Keratinocyte (primary cell): ENCODE data around the gene REL. TPM values are rescaled to one million over a fixed set of nuclear protein-coding genes. Genes with fewer than 3 reads are reported as not detected.
A peak's percentile ranks its signal among the peaks of the same experiment; 100 is the strongest.
"Not testable (repeated sequence)": the region's sequence is repeated elsewhere in the genome, so short reads cannot be mapped to it uniquely, and the experiment has no call there.

Experiments
- DNase-seq: peaks from one replicate; pipeline ENCODE4 v3.0.0-alpha.2; 2011; ENCODE audit warnings: low read depth, missing footprints, low spot score
- FAIRE-seq: peaks from 2 replicates; lab custom pipeline; 2011; peaks lifted over from hg19 to GRCh38; lab: Jason Lieb, UNC
- H2AFZ ChIP-seq: 2 replicates; pipeline ENCODE4 v1.6.0; 2012; ENCODE audit warnings: low read length, control low read depth, inconsistent platforms; ENCODE audit not compliant: control insufficient read depth
- H3K27ac ChIP-seq: 2 replicates; pipeline ENCODE4 v1.5.1; 2011; ENCODE audit warnings: low read length; ENCODE audit not compliant: control insufficient read depth, insufficient read depth
- H3K27me3 ChIP-seq: 3 replicates; pipeline ENCODE4 v1.6.0; 2011; ENCODE audit warnings: low read length; ENCODE audit not compliant: control insufficient read depth, insufficient read depth; ENCODE audit errors: extremely low read depth
- H3K36me3 ChIP-seq, 2 experiments: 2 replicates in 1 of 2; 3 replicates in 1 of 2; pipeline ENCODE4 v1.5.1; 2011; ENCODE audit warnings: low read length in 2 of 2, mild to moderate bottlenecking in 1 of 2; ENCODE audit not compliant: control insufficient read depth in 2 of 2, insufficient read depth in 2 of 2; ENCODE audit errors: extremely low read depth in 1 of 2
- H3K4me1 ChIP-seq: 3 replicates; pipeline ENCODE4 v1.5.1; 2011; ENCODE audit warnings: low read length; ENCODE audit not compliant: control insufficient read depth, insufficient read depth; ENCODE audit errors: extremely low read depth
- H3K4me2 ChIP-seq: 3 replicates; pipeline ENCODE4 v1.6.0; 2011; ENCODE audit warnings: low read depth, low read length; ENCODE audit not compliant: control insufficient read depth, insufficient read depth; ENCODE audit errors: extremely low read depth
- H3K4me3 ChIP-seq, 3 experiments: fragments of 200-600 bp in 1 of 3; sonication (generic) in 1 of 3; 2 replicates in 2 of 3; 3 replicates in 1 of 3; pipeline ENCODE4 v1.5.1; 2011 to 2016; ENCODE audit warnings: low read length in 3 of 3, mild to moderate bottlenecking in 3 of 3, control low read depth in 2 of 3, inconsistent platforms in 1 of 3, low read depth in 1 of 3, mixed read lengths in 1 of 3, mixed run types in 1 of 3, moderate library complexity in 1 of 3; ENCODE audit not compliant: control insufficient read depth in 2 of 3, insufficient read depth in 2 of 3; ENCODE audit errors: extremely low read depth in 1 of 3
- H3K79me2 ChIP-seq: 2 replicates; pipeline ENCODE4 v1.6.0; 2012; ENCODE audit warnings: low read length; ENCODE audit not compliant: control insufficient read depth, insufficient read depth
- H3K9ac ChIP-seq: 3 replicates; pipeline ENCODE4 v1.6.0; 2011; ENCODE audit warnings: low read length; ENCODE audit not compliant: control insufficient read depth, insufficient read depth; ENCODE audit errors: extremely low read depth
- H3K9me1 ChIP-seq: 3 replicates; pipeline ENCODE4 v1.6.0; 2011; ENCODE audit warnings: low read length; ENCODE audit not compliant: control insufficient read depth, insufficient read depth; ENCODE audit errors: extremely low read depth
- H3K9me3 ChIP-seq: 2 replicates; pipeline ENCODE4 v1.5.1; 2012; ENCODE audit warnings: low read depth, low read length; ENCODE audit not compliant: control insufficient read depth
- H4K20me1 ChIP-seq: 3 replicates; pipeline ENCODE4 v1.6.0; 2011; ENCODE audit warnings: low read length; ENCODE audit not compliant: control insufficient read depth, insufficient read depth; ENCODE audit errors: extremely low read depth
- EZH2 ChIP-seq: IDR thresholded peaks from one replicate; pipeline ENCODE4 v1.6.1; 2012; ENCODE audit warnings: inconsistent platforms, mild to moderate bottlenecking, low read length, moderate library complexity
- dilution Hi-C: fragments of 300-500 bp; cut with MboI; formaldehyde crosslinking; loops from one replicate; pipeline ENCODE4 v1.7.0; 2020; ENCODE audit warnings: low sequenced_read_pairs; ENCODE audit not compliant: extremely low pct_ligation_motif_present
- polyA plus RNA-seq, 5 experiments: library from polyadenylated mRNA; depleted of rRNA in 3 of 5; stranded (reverse) in 3 of 5; stranded (forward) in 1 of 5; unstranded in 1 of 5; fragments of >200 nt; gene quantifications; 1 replicate in 1 of 5; 2 replicates in 3 of 5; 3 replicates in 1 of 5; pipeline versions ENCODE4 v1.2.1 to v1.2.3, GENCODE V29; 2011 to 2012; ENCODE audit warnings: missing spikeins in 2 of 5, low read depth in 1 of 5, low replicate concordance in 1 of 5
- TF ChIP-seq, protein P1 (sequence below), 3 experiments: IDR thresholded peaks in 1 of 3; conservative IDR thresholded peaks in 1 of 3; optimal IDR thresholded peaks in 1 of 3; 2 replicates in 2 of 3; 3 replicates in 1 of 3; pipeline versions ENCODE3 to v1.5.1; 2011; ENCODE audit warnings: low read length in 3 of 3, mild to moderate bottlenecking in 3 of 3, moderate library complexity in 2 of 3, control low read depth in 1 of 3, inconsistent platforms in 1 of 3; ENCODE audit not compliant: insufficient read depth in 2 of 3; ENCODE audit errors: extremely low read depth in 1 of 3

Gene REL
- polyA plus RNA-seq, 1 donor (not counting 4 experiments of a cell fraction or from before 2014, with no cell fraction given): 9.0 TPM

DNA sequence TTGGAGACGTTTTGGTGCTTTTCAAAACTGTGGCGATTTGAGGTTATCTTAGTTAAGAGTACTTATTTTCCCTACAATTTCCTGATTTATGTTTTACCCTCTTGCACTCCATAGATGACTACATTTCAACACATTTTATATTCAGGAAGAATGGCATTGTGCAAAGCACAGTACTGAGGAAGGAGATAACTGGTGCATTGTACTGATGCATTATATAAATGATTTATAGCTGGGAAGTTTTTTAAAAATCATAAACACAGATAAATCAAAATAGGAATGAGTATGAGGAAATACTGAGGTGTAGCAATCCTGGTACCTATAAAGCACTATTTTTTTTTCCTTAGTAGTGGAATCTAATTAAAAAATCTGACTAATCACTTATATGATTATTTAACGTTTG, 5.6 kb downstream of the REL start:
- FAIRE-seq (no peak), DNase-seq (no peak)
- dilution Hi-C loops: no loop called here
- Histone ChIP-seq H3K9me3 (no peaks in the 10 kb centered on the region), H3K36me3 (no peaks in the 10 kb centered on the region), H2AFZ (no peak overlapping the region), H3K9me1 (no peaks in the 10 kb centered on the region), H4K20me1 (no peaks in the 10 kb centered on the region), H3K4me3 (no peak overlapping the region), H3K79me2 (peaks cover 83% of the 10 kb centered on the region), H3K9ac (no peak overlapping the region), H3K27ac (no peak overlapping the region), H3K4me2 (peak overlapping the region; percentile 36), H3K27me3 (no peaks in the 10 kb centered on the region), H3K4me1 (peaks cover 12% of the 10 kb centered on the region)
- TF ChIP-seq, protein P1, sequence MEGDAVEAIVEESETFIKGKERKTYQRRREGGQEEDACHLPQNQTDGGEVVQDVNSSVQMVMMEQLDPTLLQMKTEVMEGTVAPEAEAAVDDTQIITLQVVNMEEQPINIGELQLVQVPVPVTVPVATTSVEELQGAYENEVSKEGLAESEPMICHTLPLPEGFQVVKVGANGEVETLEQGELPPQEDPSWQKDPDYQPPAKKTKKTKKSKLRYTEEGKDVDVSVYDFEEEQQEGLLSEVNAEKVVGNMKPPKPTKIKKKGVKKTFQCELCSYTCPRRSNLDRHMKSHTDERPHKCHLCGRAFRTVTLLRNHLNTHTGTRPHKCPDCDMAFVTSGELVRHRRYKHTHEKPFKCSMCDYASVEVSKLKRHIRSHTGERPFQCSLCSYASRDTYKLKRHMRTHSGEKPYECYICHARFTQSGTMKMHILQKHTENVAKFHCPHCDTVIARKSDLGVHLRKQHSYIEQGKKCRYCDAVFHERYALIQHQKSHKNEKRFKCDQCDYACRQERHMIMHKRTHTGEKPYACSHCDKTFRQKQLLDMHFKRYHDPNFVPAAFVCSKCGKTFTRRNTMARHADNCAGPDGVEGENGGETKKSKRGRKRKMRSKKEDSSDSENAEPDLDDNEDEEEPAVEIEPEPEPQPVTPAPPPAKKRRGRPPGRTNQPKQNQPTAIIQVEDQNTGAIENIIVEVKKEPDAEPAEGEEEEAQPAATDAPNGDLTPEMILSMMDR (optimal IDR thresholded peaks at IDR 0.05 in 1 of 3, IDR thresholded peaks at IDR 0.05 in 1 of 3, conservative IDR thresholded peaks at IDR 0.05 in 1 of 3; ENCODE audit: extremely low read depth in 1 of 3, insufficient read depth in 2 of 3, low read length in 3 of 3): no peak
- TF ChIP-seq EZH2: no peak

DNA sequence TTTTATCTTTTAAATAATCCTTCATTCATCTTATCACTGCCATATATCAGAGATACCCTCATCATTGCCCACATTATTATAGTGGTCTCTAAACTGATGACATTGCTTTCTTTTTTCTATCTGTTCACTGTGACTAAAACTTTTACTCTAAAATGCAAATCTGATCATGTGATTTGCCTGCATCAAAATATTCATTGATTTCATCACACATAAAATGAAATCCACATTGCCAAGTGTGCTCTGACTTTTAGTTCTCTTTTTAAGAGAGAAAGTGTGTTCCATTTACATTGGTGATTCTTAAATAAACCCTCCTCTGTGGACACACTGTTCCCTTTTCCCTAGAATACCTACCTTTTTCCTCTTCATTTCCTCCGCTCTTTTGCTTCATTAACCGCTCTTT, 7.5 kb downstream of the REL start:
- dilution Hi-C loops: no loop called here
- H3K36me3 ChIP-seq: no peaks in the 10 kb centered on the region
- peaks cover 12% of the 10 kb centered on the region for H3K4me1 ChIP-seq
- FAIRE-seq: no peak
- no peaks in the 10 kb centered on the region for H3K9me3 ChIP-seq
- no peaks in the 10 kb centered on the region for H3K27me3 ChIP-seq
- H3K27ac ChIP-seq: no peak overlapping the region
- no peak for TF ChIP-seq EZH2
- TF ChIP-seq, protein P1 (optimal IDR thresholded peaks at IDR 0.05 in 1 of 3, IDR thresholded peaks at IDR 0.05 in 1 of 3, conservative IDR thresholded peaks at IDR 0.05 in 1 of 3; ENCODE audit: extremely low read depth in 1 of 3, insufficient read depth in 2 of 3, low read length in 3 of 3): no peak
- no peak for DNase-seq
- H3K79me2 ChIP-seq: peaks cover 66% of the 10 kb centered on the region
- no peak overlapping the region for H3K4me2 ChIP-seq
- no peak overlapping the region for H3K9ac ChIP-seq
- H3K4me3 ChIP-seq: no peak overlapping the region
- H2AFZ ChIP-seq: no peak overlapping the region
- no peaks in the 10 kb centered on the region for H3K9me1 ChIP-seq
- H4K20me1 ChIP-seq: no peaks in the 10 kb centered on the region

DNA sequence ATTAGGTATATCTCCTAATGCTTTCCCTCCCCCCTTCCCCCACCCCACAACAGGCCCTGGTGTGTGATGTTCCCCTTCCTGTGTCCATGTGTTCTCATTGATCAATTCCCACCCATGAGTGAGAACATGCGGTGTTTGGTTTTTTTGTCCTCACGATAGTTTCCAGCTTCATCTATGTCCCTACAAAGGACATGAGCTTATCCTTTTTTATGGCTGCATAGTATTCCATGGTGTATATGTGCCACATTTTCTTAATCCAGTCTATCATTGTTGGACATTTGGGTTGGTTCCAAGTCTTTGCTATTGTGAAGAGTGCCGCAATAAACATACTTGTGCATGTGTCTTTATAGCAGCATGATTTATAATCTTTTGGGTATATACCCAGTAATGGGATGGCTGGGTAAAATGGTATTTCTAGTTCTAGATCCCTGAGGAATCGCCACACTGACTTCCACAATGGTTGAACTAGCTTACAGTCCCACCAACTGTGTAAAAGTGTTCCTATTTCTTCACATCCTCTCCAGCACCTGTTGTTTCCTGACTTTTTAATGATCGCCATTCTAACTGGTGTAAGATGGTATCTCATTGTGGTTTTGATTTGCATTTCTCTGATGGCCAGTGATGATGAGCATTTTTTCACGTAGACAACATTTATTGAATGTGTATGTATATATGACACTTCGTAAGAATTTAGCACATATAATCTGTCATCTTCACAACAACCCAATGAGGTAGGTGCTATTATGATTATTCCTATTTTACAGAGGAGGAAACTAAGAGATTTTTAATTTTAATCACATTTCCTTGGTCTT, 8.4 kb downstream of the REL start:
- peaks cover 12% of the 10 kb centered on the region for H3K4me1 ChIP-seq
- H2AFZ ChIP-seq, H3K9me3 ChIP-seq, DNase-seq, H4K20me1 ChIP-seq, H3K9ac ChIP-seq, H3K9me1 ChIP-seq, H3K27me3 ChIP-seq, H3K27ac ChIP-seq, H3K36me3 ChIP-seq, FAIRE-seq, dilution Hi-C loops, H3K4me2 ChIP-seq, H3K4me3 ChIP-seq: not testable (repeated sequence)
- peaks cover 57% of the 10 kb centered on the region for H3K79me2 ChIP-seq
